HepG2 (cell line): ENCODE results near the gene CCN2. TPM values are rescaled to one million over a fixed set of nuclear protein-coding genes. Genes with fewer than 3 reads are reported as not detected.

Source experiments
- FOSL1 ChIP-seq: sonication (generic); formaldehyde crosslinking; IDR thresholded peaks from 2 replicates; pipeline ENCODE4 v1.9.0; 2021; ENCODE audit warnings: missing genetic modification reagents, borderline replicate concordance
- IKZF4 ChIP-seq: sonication (generic); formaldehyde crosslinking; IDR thresholded peaks from 2 replicates; pipeline ENCODE4 v1.5.1; 2020; ENCODE audit warnings: borderline replicate concordance, mild to moderate bottlenecking, low read depth, missing genetic modification reagents; ENCODE audit errors: not compliant biosample characterization
- IRX3 ChIP-seq: sonication (generic); formaldehyde crosslinking; IDR thresholded peaks from 2 replicates; pipeline ENCODE4 v1.8.1; 2023; ENCODE audit warnings: mild to moderate bottlenecking, low read depth, missing genetic modification reagents, borderline replicate concordance
- JDP2 ChIP-seq: sonication (generic); formaldehyde crosslinking; IDR thresholded peaks from 2 replicates; pipeline ENCODE4 v1.8.1; 2022; ENCODE audit warnings: missing genetic modification reagents, borderline replicate concordance
- JUND ChIP-seq: sonication (generic); formaldehyde crosslinking; IDR thresholded peaks from 2 replicates; pipeline ENCODE4 v1.8.0; 2022; ENCODE audit warnings: mild to moderate bottlenecking, missing genetic modification reagents
- MEF2D ChIP-seq: sonication (generic); formaldehyde crosslinking; IDR thresholded peaks from 2 replicates; pipeline ENCODE4 v1.5.1; 2020; ENCODE audit warnings: mild to moderate bottlenecking, missing genetic modification reagents
- NFKB2 ChIP-seq: sonication (generic); formaldehyde crosslinking; IDR thresholded peaks from 2 replicates; pipeline ENCODE4 v1.4.0; 2020; ENCODE audit warnings: missing genetic modification reagents, borderline replicate concordance
- NONO ChIP-seq, 2 experiments: fragments of 450-650 bp in 1 of 2; sonication (generic) in 1 of 2; formaldehyde crosslinking in 1 of 2; IDR thresholded peaks in 1 of 2; conservative IDR thresholded peaks in 1 of 2; 2 replicates each; pipeline versions ENCODE4 v1.6.1 to v1.8.0; 2017 to 2022; ENCODE audit warnings: mild to moderate bottlenecking in 1 of 2, missing genetic modification reagents in 1 of 2, moderate library complexity in 1 of 2
- PLRG1 ChIP-seq: fragments of 450-650 bp; conservative IDR thresholded peaks from 2 replicates; pipeline ENCODE4 v1.6.1; 2016
- POLR2AphosphoS5 ChIP-seq: IDR thresholded peaks from 2 replicates; pipeline ENCODE4 v1.6.1; 2012; ENCODE audit warnings: low read depth, low read length
- RNF2 ChIP-seq: fragments of 450-650 bp; conservative IDR thresholded peaks from 2 replicates; pipeline ENCODE4 v1.6.1; 2016; ENCODE audit warnings: low read depth
- SMARCC2 ChIP-seq: fragments of 450-650 bp; IDR thresholded peaks from 2 replicates; pipeline ENCODE4 v1.6.1; 2017; ENCODE audit warnings: antibody characterized with exemption, mild to moderate bottlenecking
- XBP1 ChIP-seq: sonication (generic); formaldehyde crosslinking; IDR thresholded peaks from 2 replicates; pipeline ENCODE4 v1.5.0; 2020; ENCODE audit warnings: missing genetic modification reagents
- ZBTB21 ChIP-seq: sonication (generic); formaldehyde crosslinking; IDR thresholded peaks from 2 replicates; pipeline ENCODE4 v1.4.0; 2020; ENCODE audit warnings: missing genetic modification reagents
- ZBTB7B ChIP-seq: sonication (generic); formaldehyde crosslinking; IDR thresholded peaks from 2 replicates; pipeline ENCODE4 v1.4.0; 2020; ENCODE audit warnings: missing genetic modification reagents
- ZNF101 ChIP-seq: sonication (generic); formaldehyde crosslinking; IDR thresholded peaks from 2 replicates; pipeline ENCODE4 v1.4.0; 2020; ENCODE audit warnings: mild to moderate bottlenecking, low read depth, missing genetic modification reagents, borderline replicate concordance
- ZNF3 ChIP-seq: IDR thresholded peaks from 2 replicates; pipeline ENCODE4 v1.7.0; 2017; ENCODE audit warnings: inconsistent platforms
- ZNF501 ChIP-seq: sonication (generic); formaldehyde crosslinking; IDR thresholded peaks from 2 replicates; pipeline ENCODE4 v1.5.1; 2020; ENCODE audit warnings: mild to moderate bottlenecking, moderate library complexity, missing genetic modification reagents
- ZNF720 ChIP-seq: sonication (generic); formaldehyde crosslinking; IDR thresholded peaks from 2 replicates; pipeline ENCODE4 v1.4.0; 2020; ENCODE audit warnings: missing genetic modification reagents
- polyA plus RNA-seq, 8 experiments: library from polyadenylated mRNA; depleted of rRNA in 3 of 8; stranded (reverse) in 7 of 8; unstranded in 1 of 8; fragments of >200 nt; fragmentation: Illumina TruSeq in 4 of 8; extraction: Trizol in 4 of 8; gene quantifications; 2 replicates each; pipeline versions ENCODE4 v1.2.1 to v1.2.3, GENCODE V29; 2011 to 2016; ENCODE audit warnings: low read depth in 4 of 8, missing spikeins in 1 of 8, mixed read lengths in 1 of 8; ENCODE audit not compliant: insufficient read depth in 1 of 8
- total RNA-seq, 5 experiments: library from RNA; depleted of rRNA; stranded (reverse); fragments of >200 nt; fragmentation: Illumina TruSeq; extraction: Trizol; gene quantifications; 2 replicates each; pipeline ENCODE4 v1.2.3, GENCODE V29; 2016; ENCODE audit warnings: low read depth in 1 of 5
- TF ChIP-seq, protein P1 (sequence below): IDR thresholded peaks from 2 replicates; pipeline ENCODE4 v1.6.1; 2016
- TF ChIP-seq, protein P2 (sequence below): sonication (generic); formaldehyde crosslinking; IDR thresholded peaks from 2 replicates; pipeline ENCODE4 v1.5.1; 2020; ENCODE audit warnings: missing genetic modification reagents, mild to moderate bottlenecking, borderline replicate concordance
- TF ChIP-seq, protein P3 (sequence below): sonication (generic); formaldehyde crosslinking; IDR thresholded peaks from 2 replicates; pipeline ENCODE4 v1.4.0; 2020; ENCODE audit warnings: missing genetic modification reagents
- TF ChIP-seq, protein P4 (sequence below): sonication (generic); formaldehyde crosslinking; IDR thresholded peaks from 2 replicates; pipeline ENCODE4 v1.4.0; 2020; ENCODE audit warnings: missing genetic modification reagents, borderline replicate concordance

Gene CCN2
- total and polyA plus RNA-seq, 2 of the 13 experiments (the other 11 are each of a cell fraction or from before 2014, with no cell fraction given): 34.7 to 316 TPM

DNA sequence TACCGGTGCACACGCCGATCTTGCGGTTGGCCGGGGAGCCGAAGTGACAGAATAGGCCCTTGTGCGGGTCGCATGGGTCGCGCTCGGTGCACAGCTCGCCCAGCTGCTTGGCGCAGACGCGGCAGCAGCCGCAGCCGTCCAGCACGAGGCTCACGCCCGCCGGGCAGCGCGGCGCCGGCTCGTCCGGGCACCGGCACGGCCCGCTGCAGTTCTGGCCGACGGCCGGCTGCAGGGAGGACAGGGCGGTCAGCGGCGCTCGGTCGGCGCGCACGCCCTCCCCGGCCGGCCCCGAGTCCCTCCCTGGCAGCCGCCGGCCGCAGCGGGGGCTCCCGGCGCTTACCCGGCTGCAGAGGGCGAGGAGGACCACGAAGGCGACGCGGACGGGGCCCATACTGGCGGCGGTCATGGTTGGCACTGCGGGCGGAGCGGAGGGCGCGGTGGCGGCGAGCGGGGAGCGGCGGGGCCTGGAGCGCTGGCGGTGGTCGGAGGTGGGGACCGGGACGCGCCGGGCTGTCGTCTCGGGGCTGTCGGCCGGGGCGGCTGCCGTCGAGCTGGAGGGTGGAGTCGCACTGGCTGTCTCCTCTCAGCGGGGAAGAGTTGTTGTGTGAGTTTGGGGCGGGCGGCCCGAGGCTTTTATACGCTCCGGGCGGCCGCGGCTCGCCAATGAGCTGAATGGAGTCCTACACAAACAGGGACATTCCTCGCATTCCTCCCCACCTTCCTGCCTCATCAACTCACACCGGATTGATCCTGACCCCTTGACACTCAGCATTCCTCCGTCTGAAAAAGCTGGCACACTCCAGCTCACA, at the start of gene CCN2 (continued):
- TF ChIP-seq SMARCC2 (no peak), ZNF3 (no peak), ZNF720 (CRISPR knock-in tag) (0 out of 2 replicates have a peak, but pooled peaks have one; percentile 17), JDP2 (CRISPR knock-in tag) (no peak), ZBTB7B (CRISPR knock-in tag) (peak; percentile 83), ZNF501 (no peak; the same call in 1 of the 2 replicates), IRX3 (CRISPR knock-in tag) (0 out of 2 replicates have a peak, but pooled peaks have one; percentile 55), ZBTB21 (CRISPR knock-in tag) (peak; percentile 53), NONO (IDR thresholded peaks at IDR 0.05) (no peak), NONO (CRISPR knock-in tag; conservative IDR thresholded peaks at IDR 0.05) (peak; percentile 13; the same call in 1 of the 2 replicates), PLRG1 (no peak), FOSL1 (CRISPR knock-in tag) (no peak), XBP1 (peak; percentile 76; the same call in 1 of the 2 replicates), POLR2AphosphoS5 (peak; percentile 99), MEF2D (peak; percentile 92; the same call in 1 of the 2 replicates), RNF2 (peak; percentile 33), IKZF4 (CRISPR knock-in tag) (peak; percentile 35), NFKB2 (CRISPR knock-in tag) (peak; percentile 92; the same call in 1 of the 2 replicates), JUND (CRISPR knock-in tag) (peak; percentile 76; the same call in 1 of the 2 replicates), ZNF101 (peak; percentile 29)
- TF ChIP-seq, protein P1, sequence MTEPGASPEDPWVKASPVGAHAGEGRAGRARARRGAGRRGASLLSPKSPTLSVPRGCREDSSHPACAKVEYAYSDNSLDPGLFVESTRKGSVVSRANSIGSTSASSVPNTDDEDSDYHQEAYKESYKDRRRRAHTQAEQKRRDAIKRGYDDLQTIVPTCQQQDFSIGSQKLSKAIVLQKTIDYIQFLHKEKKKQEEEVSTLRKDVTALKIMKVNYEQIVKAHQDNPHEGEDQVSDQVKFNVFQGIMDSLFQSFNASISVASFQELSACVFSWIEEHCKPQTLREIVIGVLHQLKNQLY (CRISPR knock-in tag): peak; percentile 88; the same call in 1 of the 2 replicates
- TF ChIP-seq, protein P2, sequence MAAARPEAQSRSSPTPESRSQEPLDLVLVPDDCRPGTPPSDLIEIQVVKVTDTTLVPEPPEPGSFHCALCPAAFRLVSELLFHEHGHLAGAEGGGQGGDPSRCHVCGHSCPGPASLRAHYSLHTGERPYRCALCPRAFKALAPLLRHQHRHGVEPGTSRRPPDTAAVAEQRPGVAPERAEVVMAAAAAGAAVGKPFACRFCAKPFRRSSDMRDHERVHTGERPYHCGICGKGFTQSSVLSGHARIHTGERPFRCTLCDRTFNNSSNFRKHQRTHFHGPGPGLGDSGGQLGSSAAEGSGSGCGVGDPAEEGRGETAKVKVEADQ (CRISPR knock-in tag): 0 out of 2 replicates have a peak, but pooled peaks have one; percentile 39
- TF ChIP-seq, protein P3, sequence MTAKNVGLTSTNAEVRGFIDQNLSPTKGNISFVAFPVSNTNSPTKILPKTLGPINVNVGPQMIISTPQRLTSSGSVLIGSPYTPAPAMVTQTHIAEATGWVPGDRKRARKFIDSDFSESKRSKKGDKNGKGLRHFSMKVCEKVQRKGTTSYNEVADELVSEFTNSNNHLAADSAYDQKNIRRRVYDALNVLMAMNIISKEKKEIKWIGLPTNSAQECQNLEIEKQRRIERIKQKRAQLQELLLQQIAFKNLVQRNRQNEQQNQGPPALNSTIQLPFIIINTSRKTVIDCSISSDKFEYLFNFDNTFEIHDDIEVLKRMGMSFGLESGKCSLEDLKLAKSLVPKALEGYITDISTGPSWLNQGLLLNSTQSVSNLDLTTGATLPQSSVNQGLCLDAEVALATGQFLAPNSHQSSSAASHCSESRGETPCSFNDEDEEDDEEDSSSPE (CRISPR knock-in tag): 0 out of 2 replicates have a peak, but pooled peaks have one; percentile 63
- TF ChIP-seq, protein P4, sequence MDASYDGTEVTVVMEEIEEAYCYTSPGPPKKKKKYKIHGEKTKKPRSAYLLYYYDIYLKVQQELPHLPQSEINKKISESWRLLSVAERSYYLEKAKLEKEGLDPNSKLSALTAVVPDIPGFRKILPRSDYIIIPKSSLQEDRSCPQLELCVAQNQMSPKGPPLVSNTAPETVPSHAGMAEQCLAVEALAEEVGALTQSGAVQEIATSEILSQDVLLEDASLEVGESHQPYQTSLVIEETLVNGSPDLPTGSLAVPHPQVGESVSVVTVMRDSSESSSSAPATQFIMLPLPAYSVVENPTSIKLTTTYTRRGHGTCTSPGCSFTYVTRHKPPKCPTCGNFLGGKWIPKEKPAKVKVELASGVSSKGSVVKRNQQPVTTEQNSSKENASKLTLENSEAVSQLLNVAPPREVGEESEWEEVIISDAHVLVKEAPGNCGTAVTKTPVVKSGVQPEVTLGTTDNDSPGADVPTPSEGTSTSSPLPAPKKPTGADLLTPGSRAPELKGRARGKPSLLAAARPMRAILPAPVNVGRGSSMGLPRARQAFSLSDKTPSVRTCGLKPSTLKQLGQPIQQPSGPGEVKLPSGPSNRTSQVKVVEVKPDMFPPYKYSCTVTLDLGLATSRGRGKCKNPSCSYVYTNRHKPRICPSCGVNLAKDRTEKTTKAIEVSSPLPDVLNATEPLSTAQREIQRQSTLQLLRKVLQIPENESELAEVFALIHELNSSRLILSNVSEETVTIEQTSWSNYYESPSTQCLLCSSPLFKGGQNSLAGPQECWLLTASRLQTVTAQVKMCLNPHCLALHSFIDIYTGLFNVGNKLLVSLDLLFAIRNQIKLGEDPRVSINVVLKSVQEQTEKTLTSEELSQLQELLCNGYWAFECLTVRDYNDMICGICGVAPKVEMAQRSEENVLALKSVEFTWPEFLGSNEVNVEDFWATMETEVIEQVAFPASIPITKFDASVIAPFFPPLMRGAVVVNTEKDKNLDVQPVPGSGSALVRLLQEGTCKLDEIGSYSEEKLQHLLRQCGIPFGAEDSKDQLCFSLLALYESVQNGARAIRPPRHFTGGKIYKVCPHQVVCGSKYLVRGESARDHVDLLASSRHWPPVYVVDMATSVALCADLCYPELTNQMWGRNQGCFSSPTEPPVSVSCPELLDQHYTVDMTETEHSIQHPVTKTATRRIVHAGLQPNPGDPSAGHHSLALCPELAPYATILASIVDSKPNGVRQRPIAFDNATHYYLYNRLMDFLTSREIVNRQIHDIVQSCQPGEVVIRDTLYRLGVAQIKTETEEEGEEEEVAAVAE (CRISPR knock-in tag): peak; percentile 78; the same call in 1 of the 2 replicates
